IPS-NIHi7 (cell line): ENCODE measurements around the gene RASA2.
A peak's percentile ranks its signal among the peaks of the same experiment; 100 is the strongest.

Source experiments
- DNase-seq: peaks from one replicate; pipeline ENCODE4 v3.0.0; 2012; ENCODE audit warnings: mixed read lengths; ENCODE audit errors: extremely low spot score

Gene RASA2

DNA sequence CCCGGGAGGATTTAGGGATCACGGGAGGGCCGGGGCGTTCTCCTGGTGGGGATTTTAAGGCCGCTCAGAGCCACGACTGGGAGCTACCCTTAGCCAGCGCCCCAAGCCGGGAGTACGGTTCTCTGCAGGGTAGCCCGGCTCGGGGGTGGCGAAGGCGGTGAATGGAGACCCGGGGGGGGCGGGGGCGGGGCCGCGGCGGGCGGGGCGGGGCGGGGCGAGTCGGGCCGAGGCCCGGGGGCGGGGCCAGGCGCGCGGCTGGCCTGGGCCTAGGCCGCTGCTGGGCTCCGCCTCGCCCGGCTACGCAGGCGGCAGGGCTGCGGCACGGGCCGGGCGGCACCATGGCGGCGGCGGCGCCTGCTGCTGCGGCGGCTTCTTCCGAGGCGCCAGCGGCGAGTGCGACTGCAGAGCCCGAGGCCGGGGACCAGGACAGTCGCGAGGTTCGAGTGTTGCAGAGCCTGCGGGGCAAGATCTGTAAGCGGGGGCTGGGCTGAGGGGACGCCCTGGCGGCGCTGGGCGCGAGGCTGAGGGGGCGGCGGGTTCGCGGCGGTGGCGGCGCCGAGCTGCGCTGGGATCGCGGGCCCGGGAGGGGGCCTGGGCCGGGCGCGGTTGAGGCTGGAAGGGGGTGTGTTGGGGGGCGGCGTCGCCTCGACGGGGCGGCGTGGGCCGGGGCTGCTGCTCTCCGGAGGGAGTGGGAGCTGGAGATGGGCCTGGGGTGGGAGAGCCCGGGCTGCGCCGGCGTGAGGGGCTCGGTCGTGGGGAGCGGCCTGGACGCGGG is at the start of gene RASA2:
Gene RASA2 (plus strand): TSS at position 282 of the 775 bp plus-strand sequence. CDS start 57 bp downstream, at position 339.
- peak; percentile 92 for DNase-seq

DNA sequence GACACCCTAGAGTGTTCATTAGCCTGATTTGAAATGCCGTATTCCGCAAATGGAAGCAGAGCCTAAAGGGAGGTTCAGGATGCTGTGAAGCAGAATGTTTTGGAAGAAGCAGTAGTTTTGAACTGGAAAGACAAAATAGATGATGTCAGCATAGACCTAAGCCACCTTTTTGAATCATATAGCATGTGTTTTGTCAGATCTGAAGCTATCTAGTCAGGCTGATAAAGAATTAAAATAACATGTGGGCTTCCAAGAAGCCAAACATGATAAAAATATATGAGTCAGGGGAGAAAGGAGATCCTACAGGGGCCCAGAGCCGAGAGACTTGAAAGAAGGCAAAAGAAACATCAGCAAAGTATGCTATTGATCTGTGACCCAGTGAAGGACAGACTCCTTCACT is 47.2 kb upstream of the RASA2 start:
- DNase-seq: no peak

DNA sequence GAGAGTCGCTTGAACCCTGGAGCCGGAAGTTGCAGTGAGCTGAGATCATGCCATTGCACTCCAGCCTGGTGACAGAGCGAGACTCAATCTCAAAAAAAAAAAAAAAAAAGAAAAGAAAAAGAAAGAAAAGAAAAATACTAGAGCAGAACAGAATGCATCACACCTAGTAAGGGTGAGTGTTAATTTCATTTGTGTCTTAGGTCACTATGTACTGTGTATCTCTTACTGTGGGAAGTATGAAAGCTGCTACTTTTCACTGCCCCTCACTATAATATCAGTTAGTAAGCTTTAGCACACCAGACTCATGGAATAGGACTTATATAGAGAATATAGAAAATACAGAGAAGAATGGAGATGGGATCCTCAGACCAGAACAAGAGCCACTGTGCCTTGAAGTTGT is 45.9 kb upstream of the RASA2 start:
- no peak for DNase-seq

- peak; percentile 86 for DNase-seq
Measured at GRCh38 chr3:141441381-141442364, 45.2 kb upstream of the RASA2 start.

GRCh38 chr3:141442446-141442845 is 44.4 kb upstream of the RASA2 start:
- no peak for DNase-seq

DNA sequence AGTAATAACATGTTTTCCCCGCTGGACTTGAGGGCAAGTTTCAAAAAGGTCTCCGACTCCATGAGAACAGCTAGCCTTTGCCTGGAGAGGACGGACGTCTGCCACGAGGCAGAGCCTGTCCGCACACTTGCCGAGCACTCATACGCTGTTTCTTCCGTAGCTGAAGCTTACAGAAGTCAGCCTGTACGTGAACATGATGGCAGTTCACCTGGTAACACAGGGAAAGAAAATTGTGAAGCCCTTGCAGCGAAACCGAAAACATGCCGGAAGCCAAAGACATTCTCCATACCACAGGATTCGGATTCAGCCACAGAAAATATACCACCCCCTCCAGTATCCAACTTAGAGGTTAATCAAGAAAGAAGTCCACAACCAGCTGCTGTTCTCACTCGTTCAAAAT is 43.9 kb upstream of the RASA2 start:
- DNase-seq: no peak

DNA sequence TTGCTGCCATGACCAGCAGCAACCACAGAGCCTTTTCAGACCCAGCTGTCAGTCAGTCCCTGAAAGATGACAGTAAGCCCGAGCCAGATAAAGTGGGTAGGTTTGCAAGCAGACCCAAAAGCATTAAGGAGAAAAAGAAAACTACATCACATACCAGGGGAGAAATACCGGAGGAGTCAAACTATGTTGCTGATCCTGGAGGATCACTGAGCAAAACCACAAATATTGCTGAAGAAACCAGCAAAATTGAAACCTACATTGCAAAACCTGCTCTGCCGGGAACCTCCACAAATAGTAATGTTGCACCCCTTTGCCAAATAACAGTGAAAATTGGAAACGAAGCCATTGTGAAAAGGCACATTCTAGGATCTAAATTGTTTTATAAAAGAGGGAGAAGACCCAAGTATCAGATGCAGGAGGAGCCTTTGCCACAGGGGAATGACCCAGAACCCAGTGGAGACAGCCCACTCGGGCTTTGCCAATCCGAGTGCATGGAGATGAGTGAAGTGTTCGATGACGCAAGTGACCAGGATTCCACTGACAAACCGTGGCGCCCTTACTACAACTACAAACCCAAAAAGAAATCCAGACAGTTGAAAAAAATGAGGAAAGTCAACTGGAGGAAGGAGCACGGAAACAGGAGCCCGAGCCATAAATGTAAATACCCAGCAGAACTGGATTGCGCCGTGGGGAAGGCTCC is 42.1 kb upstream of the RASA2 start:
- DNase-seq: no peak

DNA sequence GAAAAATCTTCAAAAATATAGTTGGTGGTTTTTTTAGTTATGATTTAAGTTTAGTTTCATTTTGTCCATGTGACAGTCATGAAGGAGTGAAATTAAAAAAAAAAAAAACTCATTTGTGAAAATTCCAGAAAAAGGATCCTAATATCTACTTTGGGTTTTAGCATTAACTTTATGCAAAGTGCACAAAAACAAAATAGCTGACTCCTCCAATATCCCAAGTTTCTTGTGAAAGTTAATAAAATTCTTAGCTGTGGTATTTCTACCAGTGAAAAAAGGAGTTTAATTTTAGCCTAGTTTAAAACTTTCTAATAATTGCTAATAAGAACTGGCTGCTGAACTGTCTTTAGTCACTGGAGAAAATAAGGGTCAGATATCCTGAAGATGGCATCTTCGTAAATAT is 40.8 kb upstream of the RASA2 start:
- no peak for DNase-seq

DNA sequence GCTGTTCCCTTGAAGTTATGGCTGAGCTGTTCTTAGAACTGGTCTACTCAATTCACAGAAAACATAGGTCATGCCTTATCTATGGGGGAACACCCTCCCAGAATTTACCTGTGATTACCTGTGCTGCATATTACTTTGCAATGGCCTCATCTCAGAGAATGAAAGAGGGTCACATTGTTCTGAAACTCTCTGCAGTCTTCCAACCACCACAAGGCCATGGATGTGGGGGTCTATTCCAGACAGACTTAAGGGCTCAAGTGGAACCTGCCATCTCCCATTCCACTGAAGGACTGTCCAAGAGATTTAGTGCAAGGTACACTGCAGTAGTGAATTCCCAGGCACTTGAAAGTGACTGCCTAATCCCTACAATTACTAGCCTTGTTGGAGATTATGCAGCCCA is 40.1 kb upstream of the RASA2 start:
- no peak for DNase-seq

GRCh38 chr3:141447383-141447782 is 39.4 kb upstream of the RASA2 start:
- DNase-seq: no peak

DNA sequence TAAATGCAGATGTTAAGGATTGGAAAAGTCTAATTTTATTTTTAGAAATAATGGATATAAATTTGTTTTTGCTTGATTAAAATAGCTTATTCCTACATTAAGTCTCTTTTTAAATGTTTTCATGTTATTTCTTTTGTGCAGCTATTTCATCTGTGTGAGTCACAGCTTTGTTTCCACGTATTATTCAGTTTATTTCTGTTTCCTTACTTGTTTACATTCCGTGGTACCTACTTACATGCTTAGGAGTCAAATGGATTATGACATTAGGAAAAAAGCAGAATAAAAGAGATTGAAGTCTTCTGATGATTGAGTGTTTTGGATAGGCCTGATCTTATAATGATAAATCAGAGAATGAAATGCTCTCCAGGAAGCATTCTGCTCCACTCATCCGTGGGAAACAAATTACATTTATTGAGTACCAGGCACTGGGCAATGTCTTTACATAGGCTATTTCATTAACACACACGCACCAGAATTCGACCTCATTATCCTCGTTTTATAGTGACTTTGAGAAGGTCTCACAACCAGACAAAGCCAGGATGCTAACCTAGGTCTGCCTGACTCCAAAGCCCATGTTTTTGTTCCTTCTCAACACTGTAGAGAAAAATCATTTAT is 38.1 kb upstream of the RASA2 start:
- DNase-seq: no peak

DNA sequence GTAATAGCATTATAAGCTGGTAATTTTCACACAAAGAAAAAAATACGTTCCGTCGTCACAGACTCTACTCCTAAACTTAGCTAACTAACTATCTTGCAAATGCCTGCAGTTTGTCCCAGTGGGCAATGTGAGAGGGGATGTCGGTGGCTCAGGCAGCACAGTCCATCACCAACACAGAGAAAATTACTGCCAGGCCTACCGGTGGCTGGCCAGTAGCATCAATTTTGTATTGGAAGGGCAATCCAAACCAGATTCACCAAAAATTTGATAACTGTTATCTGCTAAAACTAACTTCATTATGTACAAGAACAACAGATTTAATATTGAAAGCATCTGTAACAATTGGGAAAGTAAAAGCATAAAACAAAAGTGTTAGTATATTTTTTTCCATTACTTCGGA is 37.4 kb upstream of the RASA2 start:
- DNase-seq: no peak

DNA sequence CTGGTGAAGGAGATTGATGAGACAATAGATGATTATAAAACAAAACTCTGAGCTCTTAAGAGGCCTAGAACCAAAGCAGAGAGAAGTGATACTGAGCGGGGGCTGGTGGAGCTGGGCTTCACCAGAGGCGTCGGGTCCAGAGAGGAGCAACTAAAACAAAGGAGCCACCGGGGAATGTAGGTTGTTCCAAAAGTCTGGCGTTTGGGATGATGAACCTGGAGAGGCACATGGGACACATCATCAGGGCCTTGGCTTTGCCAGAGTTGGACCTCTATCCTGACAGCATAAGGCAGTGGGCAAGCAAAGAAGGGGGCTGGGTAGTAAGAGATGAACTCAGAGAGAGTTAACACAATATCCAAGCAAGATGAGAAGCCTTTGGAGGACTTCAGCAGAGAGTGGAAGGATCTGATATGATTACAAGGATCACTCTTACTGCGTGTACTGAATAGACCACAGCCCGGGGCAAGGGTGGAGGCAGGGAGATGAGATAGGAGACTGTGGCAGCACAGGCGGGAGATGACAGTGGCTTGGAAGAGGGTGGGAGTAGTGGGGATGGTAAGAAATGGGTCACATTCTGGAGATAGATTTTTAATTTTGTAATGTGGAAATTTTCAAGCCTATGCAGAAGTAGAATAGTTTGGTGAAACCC is 36.0 kb upstream of the RASA2 start:
- no peak for DNase-seq

- peak; percentile 47 for DNase-seq
Measured at GRCh38 chr3:141452045-141452444, 34.8 kb upstream of the RASA2 start.

- DNase-seq: no peak
Measured at GRCh38 chr3:141452773-141453172, 34.1 kb upstream of the RASA2 start.

DNA sequence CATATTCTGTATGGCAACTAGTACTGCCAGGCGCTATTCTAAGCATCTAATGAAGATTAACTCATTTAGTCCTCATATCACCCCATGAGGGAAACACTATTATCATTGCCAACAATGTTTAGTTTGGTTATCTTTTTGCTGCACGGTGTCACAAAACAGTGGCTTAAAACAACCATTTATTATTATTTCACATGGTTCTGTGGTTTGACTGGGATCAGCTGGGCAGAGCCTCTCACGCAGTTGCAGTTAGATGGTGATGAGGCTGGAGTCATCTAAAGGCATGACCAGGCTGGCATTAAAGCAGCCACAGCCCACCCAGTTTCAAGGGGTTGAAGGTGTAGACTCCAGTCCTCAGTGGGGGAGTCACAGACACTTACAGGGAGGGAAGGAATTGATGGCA is 32.8 kb upstream of the RASA2 start:
- DNase-seq: no peak

DNA sequence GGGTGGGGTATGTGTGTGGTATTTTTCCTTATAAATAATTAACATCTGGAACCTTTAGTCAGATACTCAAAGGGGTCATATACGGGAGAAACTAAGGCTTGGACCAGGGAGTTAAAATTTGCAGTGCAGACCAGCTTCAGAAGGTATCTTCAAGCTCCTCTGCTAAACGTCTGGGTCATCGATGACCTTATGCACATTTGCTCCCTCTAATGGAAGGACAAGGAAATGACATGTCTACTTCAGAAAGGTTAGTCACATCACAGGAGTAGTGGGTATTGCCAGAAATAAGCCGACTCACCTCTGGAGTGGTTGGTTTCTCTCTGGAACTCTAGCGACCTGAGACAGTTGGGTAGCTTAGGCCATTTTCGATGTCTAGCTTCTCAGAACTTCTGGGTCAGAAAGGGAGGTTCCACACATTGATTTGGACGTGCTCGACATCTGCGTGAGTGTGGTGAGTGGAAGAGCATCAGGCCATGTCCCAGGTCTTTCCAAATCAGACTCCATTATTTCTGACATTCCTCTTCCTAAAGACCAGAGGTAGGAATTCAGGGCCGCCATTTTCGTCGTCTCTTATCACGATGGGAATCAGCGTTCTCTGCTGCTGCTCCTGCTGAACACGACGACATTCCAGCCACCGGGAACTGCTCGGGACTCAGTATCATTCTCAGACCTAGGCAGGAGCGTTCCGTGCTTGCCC is 31.8 kb upstream of the RASA2 start:
- DNase-seq: peak; percentile 87

GRCh38 chr3:141455603-141456300 is 31.1 kb upstream of the RASA2 start:
- DNase-seq: no peak

GRCh38 chr3:141456301-141456625 is 30.6 kb upstream of the RASA2 start:
- DNase-seq: no peak

GRCh38 chr3:141457624-141458236 is 29.1 kb upstream of the RASA2 start:
- no peak for DNase-seq
